GM23248 (cell line): ENCODE measurements around the gene P2RX2.

ENCODE experiments used
- EZH2 ChIP-seq: fragments of 200-600 bp; sonication (generic); IDR thresholded peaks from 2 replicates; pipeline ENCODE4 v1.6.1; 2018; ENCODE audit warnings: antibody characterized with exemption, mild to moderate bottlenecking; ENCODE audit not compliant: insufficient read depth, poor library complexity, severe bottlenecking
- EZH2phosphoT487 ChIP-seq: fragments of 200-600 bp; sonication (generic); IDR thresholded peaks from 2 replicates; pipeline ENCODE4 v1.6.1; 2018; ENCODE audit warnings: antibody characterized with exemption, moderate library complexity, mild to moderate bottlenecking, low read depth; ENCODE audit not compliant: insufficient read depth

DNA sequence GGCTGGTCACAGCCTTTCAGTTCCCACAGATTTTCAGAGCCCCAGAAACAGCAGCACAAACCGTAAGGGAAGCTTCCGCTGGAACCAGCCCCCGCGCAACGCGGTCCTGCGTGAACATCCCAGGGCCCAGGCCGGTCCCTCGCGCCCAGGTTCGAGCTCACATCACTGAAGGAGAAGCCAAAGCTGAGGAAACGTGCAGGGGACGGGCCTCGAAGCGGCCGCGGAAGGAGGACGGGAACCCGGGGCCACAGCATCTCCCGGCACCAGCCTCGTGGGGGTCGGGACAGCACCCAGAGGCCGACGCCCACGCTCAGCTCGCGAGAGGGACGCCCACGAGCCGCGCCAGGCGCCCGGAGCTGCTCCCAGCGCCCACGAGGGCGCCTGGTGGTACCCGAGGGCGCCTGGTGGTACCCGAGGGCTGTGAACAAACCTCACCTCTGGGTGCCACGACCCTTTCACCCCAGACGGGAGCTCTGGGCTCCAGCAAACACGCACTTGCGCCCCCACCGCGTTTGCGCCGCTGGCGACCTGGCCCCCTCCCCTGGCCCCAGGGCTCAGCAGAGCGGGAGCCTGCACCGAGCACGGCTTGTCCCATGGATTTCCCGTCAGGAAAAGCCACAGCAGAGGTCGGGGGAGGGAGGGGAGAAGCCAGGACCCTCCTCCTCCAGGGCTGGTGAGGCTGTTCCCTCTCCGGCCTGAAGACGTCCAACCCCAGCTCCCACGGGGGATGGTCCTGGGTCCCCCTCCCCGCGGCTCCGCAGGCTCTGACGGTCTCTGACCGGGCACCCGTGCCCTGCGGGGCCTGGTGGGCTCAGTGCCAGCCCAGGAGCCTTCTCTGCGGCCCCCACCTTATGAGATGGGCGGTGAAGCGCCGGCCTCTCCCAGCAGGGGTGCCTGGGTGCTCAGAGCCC lies 15.1 kb upstream of the P2RX2 start:
- TF ChIP-seq EZH2: peak; percentile 59
- 0 out of 2 replicates have a peak, but pooled peaks have one; percentile 37 for TF ChIP-seq EZH2phosphoT487
